H9 (cell line): ENCODE results near the gene ZNF221. TPM values are rescaled to one million over a fixed set of nuclear protein-coding genes. Genes with fewer than 3 reads are reported as not detected.
A peak's percentile ranks its signal among the peaks of the same experiment; 100 is the strongest.

Experiments
- DNase-seq: peaks from one replicate; pipeline ENCODE4 v3.0.0-alpha.2; 2017
- H2AFZ ChIP-seq: one replicate; pipeline ENCODE4 v1.6.1; 2013; ENCODE audit warnings: mild to moderate bottlenecking, low read length, control low read depth, moderate library complexity
- H2AK5ac ChIP-seq: 2 replicates; pipeline ENCODE4 v1.6.1; 2013; ENCODE audit warnings: low read length, control low read depth, mixed read lengths; ENCODE audit not compliant: insufficient read length
- H2BK120ac ChIP-seq: one replicate; pipeline ENCODE4 v1.6.1; 2013; ENCODE audit warnings: low read depth, mild to moderate bottlenecking, low read length, control low read depth, inconsistent platforms; ENCODE audit not compliant: poor library complexity, severe bottlenecking
- H2BK12ac ChIP-seq: 2 replicates; pipeline ENCODE4 v1.6.1; 2013; ENCODE audit warnings: low read length, control low read depth, mixed read lengths, low read depth; ENCODE audit not compliant: insufficient read length
- H2BK15ac ChIP-seq: 2 replicates; pipeline ENCODE4 v1.6.1; 2013; ENCODE audit warnings: low read depth, low read length, control low read depth
- H2BK20ac ChIP-seq: one replicate; pipeline ENCODE4 v1.6.1; 2013; ENCODE audit warnings: low read depth, mild to moderate bottlenecking, low read length, control low read depth, inconsistent platforms; ENCODE audit not compliant: poor library complexity, severe bottlenecking
- H2BK5ac ChIP-seq: 2 replicates; pipeline ENCODE4 v1.6.1; 2013; ENCODE audit warnings: low read length, control low read depth, mixed read lengths; ENCODE audit not compliant: insufficient read length
- H3K14ac ChIP-seq: 2 replicates; pipeline ENCODE4 v1.6.1; 2013; ENCODE audit warnings: low read length, control low read depth; ENCODE audit not compliant: insufficient read depth
- H3K18ac ChIP-seq: 2 replicates; pipeline ENCODE4 v1.6.1; 2013; ENCODE audit warnings: low read depth, mild to moderate bottlenecking, mixed read lengths, low read length, control low read depth; ENCODE audit not compliant: insufficient read length
- H3K23ac ChIP-seq: 2 replicates; pipeline ENCODE4 v1.6.1; 2013; ENCODE audit warnings: low read length, control low read depth, mixed read lengths, low read depth; ENCODE audit not compliant: insufficient read length
- H3K23me2 ChIP-seq: 2 replicates; pipeline ENCODE4 v1.6.1; 2013; ENCODE audit warnings: low read depth, mild to moderate bottlenecking, mixed read lengths, low read length, control low read depth; ENCODE audit not compliant: insufficient read length, poor library complexity, severe bottlenecking
- H3K27ac ChIP-seq: 2 replicates; pipeline ENCODE4 v1.5.1; 2013; ENCODE audit warnings: low read length, control low read depth, mixed read lengths, low read depth; ENCODE audit not compliant: insufficient read length
- H3K27me3 ChIP-seq: 2 replicates; pipeline ENCODE4 v1.6.1; 2013; ENCODE audit warnings: low read length, control low read depth, inconsistent platforms; ENCODE audit not compliant: insufficient read depth
- H3K4ac ChIP-seq: 2 replicates; pipeline ENCODE4 v1.6.1; 2013; ENCODE audit warnings: low read depth, mild to moderate bottlenecking, control low read depth, inconsistent platforms, low read length, moderate library complexity
- H3K4me1 ChIP-seq: 2 replicates; pipeline ENCODE4 v1.6.1; 2013; ENCODE audit warnings: low read length, control low read depth, inconsistent platforms; ENCODE audit not compliant: insufficient read depth
- H3K4me2 ChIP-seq: 2 replicates; pipeline ENCODE4 v1.6.1; 2013; ENCODE audit warnings: low read length, control low read depth, mixed read lengths; ENCODE audit not compliant: insufficient read length, insufficient read depth
- H3K56ac ChIP-seq: 2 replicates; pipeline ENCODE4 v1.6.1; 2013; ENCODE audit warnings: low read depth, mild to moderate bottlenecking, mixed read lengths, low read length, control low read depth; ENCODE audit not compliant: insufficient read length
- H3K79me1 ChIP-seq: 2 replicates; pipeline ENCODE4 v1.6.1; 2013; ENCODE audit warnings: low read depth, mild to moderate bottlenecking, moderate library complexity, low read length, control low read depth, inconsistent platforms; ENCODE audit not compliant: insufficient read depth, poor library complexity, severe bottlenecking
- H3K79me2 ChIP-seq: 2 replicates; pipeline ENCODE4 v1.6.1; 2013; ENCODE audit warnings: low read length, control low read depth, inconsistent platforms; ENCODE audit not compliant: insufficient read depth
- H3K9ac ChIP-seq: 2 replicates; pipeline ENCODE4 v1.6.1; 2013; ENCODE audit warnings: low read length, control low read depth, mixed read lengths; ENCODE audit not compliant: insufficient read length; ENCODE audit errors: extremely low read depth
- H3K9me3 ChIP-seq: one replicate; pipeline ENCODE4 v1.6.1; 2013; ENCODE audit warnings: low read depth, low read length, inconsistent platforms; ENCODE audit not compliant: control insufficient read depth
- H3T11ph ChIP-seq: one replicate; pipeline ENCODE4 v1.6.1; 2013; ENCODE audit warnings: mild to moderate bottlenecking, low read length, control low read depth, inconsistent platforms
- H4K20me1 ChIP-seq: one replicate; pipeline ENCODE4 v1.6.1; 2013; ENCODE audit not compliant: control insufficient read depth, insufficient read length, insufficient read depth
- H4K5ac ChIP-seq: 2 replicates; pipeline ENCODE4 v1.6.1; 2013; ENCODE audit warnings: low read depth, mild to moderate bottlenecking, mixed read lengths, low read length, control low read depth; ENCODE audit not compliant: insufficient read length
- H4K8ac ChIP-seq: replicated peaks from 2 replicates; pipeline ENCODE4 v1.6.1; 2013; ENCODE audit warnings: low read length, control low read depth, mixed read lengths, low read depth; ENCODE audit not compliant: insufficient read length
- H4K91ac ChIP-seq: 2 replicates; pipeline ENCODE4 v1.6.1; 2013; ENCODE audit warnings: low read depth, mild to moderate bottlenecking, moderate library complexity, mixed read lengths, low read length, control low read depth; ENCODE audit not compliant: insufficient read length
- H3K27ac Mint-ChIP-seq, 3 experiments: 2 replicates in 2 of 3; 3 replicates in 1 of 3; pipeline ENCODE4 v1.8.0; 2020 to 2021; ENCODE audit warnings: mixed read lengths in 3 of 3, mild to moderate bottlenecking in 1 of 3, moderate library complexity in 1 of 3
- H3K27me3 Mint-ChIP-seq: 2 replicates; pipeline ENCODE4 v1.8.0; 2021; ENCODE audit warnings: low read depth, mild to moderate bottlenecking, moderate library complexity, mixed read lengths
- H3K36me3 Mint-ChIP-seq, 3 experiments: 2 replicates in 2 of 3; 3 replicates in 1 of 3; pipeline ENCODE4 v1.8.0; 2020 to 2021; ENCODE audit warnings: low read depth in 3 of 3, mixed read lengths in 3 of 3; ENCODE audit not compliant: insufficient read depth in 1 of 3
- H3K4me1 Mint-ChIP-seq, 2 experiments: 2 replicates each; pipeline ENCODE4 v1.8.0; 2020; ENCODE audit warnings: mixed read lengths in 2 of 2
- H3K4me3 Mint-ChIP-seq, 2 experiments: 2 replicates in 1 of 2; 3 replicates in 1 of 2; pipeline ENCODE4 v1.8.0; 2020 to 2021; ENCODE audit warnings: mild to moderate bottlenecking in 2 of 2, mixed read lengths in 2 of 2, moderate library complexity in 1 of 2
- H3K9me3 Mint-ChIP-seq, 2 experiments: 2 replicates in 1 of 2; 3 replicates in 1 of 2; pipeline ENCODE4 v1.8.0; 2020; ENCODE audit warnings: mild to moderate bottlenecking in 2 of 2, mixed read lengths in 2 of 2, moderate library complexity in 1 of 2
- WGBS: extraction: QIAGEN DNeasy Blood & Tissue Kit; methylation state at CpG from one replicate; pipeline ENCODE4 v1.1.7; 2013; ENCODE audit warnings: missing lambda C conversion rate, low lambda C conversion rate, mixed read lengths; ENCODE audit not compliant: insufficient read length; ENCODE audit errors: extremely low coverage; 5-methylcytosine and 5-hydroxymethylcytosine counted together
- total RNA-seq: library from RNA; stranded (reverse); gene quantifications from 2 replicates; pipeline ENCODE4 v1.2.1, GENCODE V29; 2021
- TF ChIP-seq, protein P1 (sequence below): fragments of 200-600 bp; sonication (generic); conservative IDR thresholded peaks from 3 replicates; pipeline ENCODE4 v1.8.0; 2021; ENCODE audit warnings: antibody characterized with exemption, mild to moderate bottlenecking

Gene ZNF221
- total RNA-seq, 1 experiment from 2014 or later: 8.0 TPM

DNA sequence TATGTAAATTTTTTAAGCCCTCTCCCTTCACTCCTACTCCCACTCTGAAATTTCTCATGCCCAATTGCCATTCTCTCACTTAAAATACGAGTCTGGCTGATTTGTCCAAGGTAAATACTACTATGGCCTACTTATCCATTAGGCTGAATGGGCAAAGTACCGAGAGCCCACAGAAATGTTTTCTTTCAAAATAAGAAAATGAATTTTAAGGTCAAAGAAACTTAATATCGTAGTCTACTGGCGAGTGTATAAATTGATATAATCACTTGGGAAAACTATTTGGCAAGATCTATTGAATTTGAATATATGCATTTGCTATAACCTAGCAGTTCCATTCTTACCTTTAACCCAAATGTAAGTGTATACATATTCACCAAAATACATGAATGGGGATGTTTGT, 48.6 kb upstream of the ZNF221 start:
- H3K27ac Mint-ChIP-seq: no peak overlapping the region
- H3K4me2 ChIP-seq: peak overlapping the region; percentile 90

More for the DNA sequence above, 48.6 kb upstream of the ZNF221 start:
- Histone ChIP-seq H3K4me1 (no peaks in the 10 kb centered on the region), H3K23me2 (peaks cover 2% of the 10 kb centered on the region), H3K79me2 (no peaks in the 10 kb centered on the region), H4K5ac (no peak overlapping the region), H2BK15ac (no peak overlapping the region), H3K14ac (no peak overlapping the region), H2BK12ac (no peak overlapping the region), H4K20me1 (no peaks in the 10 kb centered on the region), H3K18ac (no peak overlapping the region), H3K56ac (no peak overlapping the region), H3K27ac (no peak overlapping the region), H2BK120ac (no peak overlapping the region), H3K9me3 (peaks cover 14% of the 10 kb centered on the region), H4K91ac (no peak overlapping the region), H2AK5ac (no peak overlapping the region), H3K27me3 (peaks cover 2% of the 10 kb centered on the region; the same call in 1 of the 2 replicates), H3K4ac (no peak overlapping the region), H3K23ac (no peak overlapping the region), H2AFZ (no peak overlapping the region), H2BK5ac (no peak overlapping the region), H4K8ac (no peak overlapping the region), H3T11ph (no peak overlapping the region), H3K79me1 (no peaks in the 10 kb centered on the region), H3K9ac (no peak overlapping the region), H2BK20ac (no peak overlapping the region)
- Mint-ChIP-seq H3K36me3 (peaks cover 35 to 46% (median 43%) of the 10 kb centered on the region in 3 experiments), H3K4me1 (peaks cover 0 to 16% of the 10 kb centered on the region in 2 experiments), H3K27me3 (peaks cover 21% of the 10 kb centered on the region), H3K4me3 (peak overlapping the region; percentile 92; a peak in 4 of 5 replicates), H3K9me3 (peaks cover 52 to 80% of the 10 kb centered on the region in 2 experiments)
- no CpG with 5 or more reads among the region's 4 CpGs for WGBS
- TF ChIP-seq, protein P1, sequence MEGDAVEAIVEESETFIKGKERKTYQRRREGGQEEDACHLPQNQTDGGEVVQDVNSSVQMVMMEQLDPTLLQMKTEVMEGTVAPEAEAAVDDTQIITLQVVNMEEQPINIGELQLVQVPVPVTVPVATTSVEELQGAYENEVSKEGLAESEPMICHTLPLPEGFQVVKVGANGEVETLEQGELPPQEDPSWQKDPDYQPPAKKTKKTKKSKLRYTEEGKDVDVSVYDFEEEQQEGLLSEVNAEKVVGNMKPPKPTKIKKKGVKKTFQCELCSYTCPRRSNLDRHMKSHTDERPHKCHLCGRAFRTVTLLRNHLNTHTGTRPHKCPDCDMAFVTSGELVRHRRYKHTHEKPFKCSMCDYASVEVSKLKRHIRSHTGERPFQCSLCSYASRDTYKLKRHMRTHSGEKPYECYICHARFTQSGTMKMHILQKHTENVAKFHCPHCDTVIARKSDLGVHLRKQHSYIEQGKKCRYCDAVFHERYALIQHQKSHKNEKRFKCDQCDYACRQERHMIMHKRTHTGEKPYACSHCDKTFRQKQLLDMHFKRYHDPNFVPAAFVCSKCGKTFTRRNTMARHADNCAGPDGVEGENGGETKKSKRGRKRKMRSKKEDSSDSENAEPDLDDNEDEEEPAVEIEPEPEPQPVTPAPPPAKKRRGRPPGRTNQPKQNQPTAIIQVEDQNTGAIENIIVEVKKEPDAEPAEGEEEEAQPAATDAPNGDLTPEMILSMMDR: no peak
- DNase-seq: no peak
